D721Med (cell line): Measurements from ENCODE around the gene ANKS1B.
"Not testable (repeated sequence)": the region's sequence is repeated elsewhere in the genome, so short reads cannot be mapped to it uniquely, and the experiment has no call there.

Experiments used
- DNase-seq: peaks from one replicate; pipeline ENCODE4 v3.0.0; 2011; ENCODE audit warnings: low spot score; ENCODE audit not compliant: insufficient read length
- FAIRE-seq: peaks from 2 replicates; lab custom pipeline; 2011; peaks lifted over from hg19 to GRCh38; lab: Jason Lieb, UNC
- CTCF ChIP-seq: IDR thresholded peaks from 2 replicates; pipeline ENCODE4 v1.5.1; 2012; ENCODE audit warnings: mild to moderate bottlenecking, control low read depth; ENCODE audit not compliant: insufficient read depth; ENCODE audit errors: missing control alignments

The ANKS1B gene

GRCh38 chr12:99745121-99745520 is 239.6 kb downstream of the ANKS1B start:
- FAIRE-seq = no peak
- no peak for DNase-seq
- TF ChIP-seq CTCF = no peak

GRCh38 chr12:99736760-99737269 is 247.9 kb downstream of the ANKS1B start:
- FAIRE-seq = no peak
- no peak for DNase-seq
- no peak for TF ChIP-seq CTCF

GRCh38 chr12:99732131-99732530 is 252.6 kb downstream of the ANKS1B start:
- no peak for TF ChIP-seq CTCF
- DNase-seq = no peak
- no peak for FAIRE-seq

GRCh38 chr12:99722690-99723486 is 261.8 kb downstream of the ANKS1B start:
- no peak for FAIRE-seq
- TF ChIP-seq CTCF = no peak
- no peak for DNase-seq

GRCh38 chr12:99721715-99722275 is 262.9 kb downstream of the ANKS1B start:
- FAIRE-seq = no peak
- TF ChIP-seq CTCF = no peak

GRCh38 chr12:99720083-99720465 is 264.7 kb downstream of the ANKS1B start:
- FAIRE-seq, DNase-seq: not testable (repeated sequence)

More at GRCh38 chr12:99721715-99722275, 262.9 kb downstream of the ANKS1B start:
- DNase-seq = no peak

- not testable (repeated sequence) for DNase-seq, FAIRE-seq
Measured at GRCh38 chr12:99719411-99720082, 265.2 kb downstream of the ANKS1B start.

- not testable (repeated sequence) for FAIRE-seq, DNase-seq
Measured at GRCh38 chr12:99715841-99716510, 268.8 kb downstream of the ANKS1B start.

GRCh38 chr12:99714921-99715320 is 269.8 kb downstream of the ANKS1B start:
- DNase-seq = not testable (repeated sequence)

More at GRCh38 chr12:99714921-99715320, 269.8 kb downstream of the ANKS1B start:
- not testable (repeated sequence) for FAIRE-seq
